ENCODE measurements around the gene PPP2R3B.

Gene PPP2R3B

GRCh38 chrX:370963-371745 lies 15.6 kb downstream of the PPP2R3B start:
- DNase-seq (ENCODE audit: low read depth in 2 of 2, low spot score in 1 of 2), result no peak

- no peak for DNase-seq (ENCODE audit: low read depth in 2 of 2, low spot score in 1 of 2)
These were observed 16.3 kb downstream of the PPP2R3B start for GRCh38 chrX:370244-370962.

- no peak for DNase-seq (ENCODE audit: low read depth in 2 of 2, low spot score in 1 of 2)
These were observed 17.1 kb downstream of the PPP2R3B start for GRCh38 chrX:369563-370101.

GRCh38 chrX:368811-369562 lies 17.7 kb downstream of the PPP2R3B start:
- DNase-seq (ENCODE audit: low read depth in 2 of 2, low spot score in 1 of 2), result no peak

- no peak for DNase-seq (ENCODE audit: low read depth in 2 of 2, low spot score in 1 of 2)
These were observed 18.8 kb downstream of the PPP2R3B start for GRCh38 chrX:367866-368265.

- no peak for DNase-seq (ENCODE audit: low read depth in 2 of 2, low spot score in 1 of 2)
These were observed 19.4 kb downstream of the PPP2R3B start for GRCh38 chrX:367349-367748.

- no peak for DNase-seq (ENCODE audit: low read depth in 2 of 2, low spot score in 1 of 2)
These were observed 22.9 kb downstream of the PPP2R3B start for GRCh38 chrX:363621-364375.

GRCh38 chrX:362937-363620 lies 23.6 kb downstream of the PPP2R3B start:
- no peak for DNase-seq (ENCODE audit: low read depth in 2 of 2, low spot score in 1 of 2)

GRCh38 chrX:362351-362750 lies 24.4 kb downstream of the PPP2R3B start:
- no peak for DNase-seq (ENCODE audit: low read depth in 2 of 2, low spot score in 1 of 2)

- no peak for DNase-seq (ENCODE audit: low read depth in 2 of 2, low spot score in 1 of 2)
These were observed 25.2 kb downstream of the PPP2R3B start for GRCh38 chrX:361231-362145.

GRCh38 chrX:360496-361150 lies 26.1 kb downstream of the PPP2R3B start:
- DNase-seq (ENCODE audit: low read depth in 2 of 2, low spot score in 1 of 2), result no peak

GRCh38 chrX:358651-359143 lies 28.0 kb downstream of the PPP2R3B start:
- no peak for DNase-seq (ENCODE audit: low read depth in 2 of 2, low spot score in 1 of 2)

GRCh38 chrX:357693-358471 lies 28.8 kb downstream of the PPP2R3B start:
- DNase-seq (ENCODE audit: low read depth in 2 of 2, low spot score in 1 of 2), result no peak

GRCh38 chrX:357035-357692 lies 29.5 kb downstream of the PPP2R3B start:
- DNase-seq (ENCODE audit: low read depth in 2 of 2, low spot score in 1 of 2), result no peak

- DNase-seq (ENCODE audit: low read depth in 2 of 2, low spot score in 1 of 2), result no peak
These were observed 30.2 kb downstream of the PPP2R3B start for GRCh38 chrX:356385-357034.

GRCh38 chrX:355329-356050 lies 31.2 kb downstream of the PPP2R3B start:
- DNase-seq (ENCODE audit: low read depth in 2 of 2, low spot score in 1 of 2), result no peak
